ENCODE measurements around the gene UBIAD1. TPM values are rescaled to one million over a fixed set of nuclear protein-coding genes. Genes with fewer than 3 reads are reported as not detected.

Gene UBIAD1
- total RNA-seq (2014; rRNA removed; shearing (Covaris generic)) (28.6 and 31.6 TPM in 2 replicates), polyA plus RNA-seq (2016; fragmentation: Nextera tagmentation; extraction: Ambion mirVana) (13.0 and 13.7 TPM in 2 replicates)
- long read RNA-seq, transcript UBIAD1-202 (2 exons, 3,646 nt): major isoform, 12 of 16 reads
- long read RNA-seq, partial matches to known transcripts: 0 of 16 reads
- long read RNA-seq, other reads (novel, unspliced or antisense): 3 of 16 reads

- H3K27ac Mint-ChIP-seq: peak within 1 kb of the TSS; percentile 90
- no peaks in the 10 kb centered on the region for H3K9me2 ChIP-seq (ENCODE audit: insufficient read depth)
- H2AFZ ChIP-seq: peak within 1 kb of the TSS; percentile 88
- H3K27me3 Mint-ChIP-seq (ENCODE audit: insufficient read depth, low read depth, poor library complexity): peaks cover 4% of the 10 kb centered on the region
- peak within 1 kb of the TSS; percentile 98 for H3K4me3 ChIP-seq
- 0 out of 2 replicates have a peak, but pooled peaks cover 10% of the 10 kb centered on the region for H4K20me1 ChIP-seq (replicated peaks; ENCODE audit: insufficient read depth)
- peak within 1 kb of the TSS; percentile 90 for H3K4me2 ChIP-seq
- peaks cover 18% of the 10 kb centered on the region for H3K4me1 Mint-ChIP-seq
- peaks cover 7% of the 10 kb centered on the region; the same call in 1 of the 2 replicates for H3K36me3 ChIP-seq (ENCODE audit: insufficient read depth)
- H3K4me3 Mint-ChIP-seq: peak within 1 kb of the TSS; percentile 94
- TF ChIP-seq CTCF (conservative IDR thresholded peaks at IDR 0.05; ENCODE audit: low read depth in 2 of 2): peak in 1 of 2 experiments; percentile 55; a peak in 2 of 4 replicates
- no peak for TF ChIP-seq JUNB (IDR thresholded peaks at IDR 0.05; ENCODE audit: unreplicated experiment)
- TF ChIP-seq POLR2AphosphoS5 (IDR thresholded peaks at IDR 0.05; ENCODE audit: low read depth): peak; percentile 71
- peaks cover 46% of the 10 kb centered on the region for H3K79me2 ChIP-seq (replicated peaks; ENCODE audit: insufficient read depth)
- H3K4me1 ChIP-seq (ENCODE audit: insufficient read depth): peaks cover 22% of the 10 kb centered on the region
- no peaks in the 10 kb centered on the region for H3K9me3 Mint-ChIP-seq
- H3K36me3 Mint-ChIP-seq (ENCODE audit: low read depth): peaks cover 13% of the 10 kb centered on the region
- H3K27me3 ChIP-seq (ENCODE audit: insufficient read depth): no peaks in the 10 kb centered on the region
- DNase-seq (ENCODE audit: low spot score) (peak; percentile 92), ATAC-seq (peak; percentile 91)
- peaks cover 6% of the 10 kb centered on the region for H3F3A ChIP-seq (replicated peaks; ENCODE audit: low read depth)
- peak within 1 kb of the TSS; percentile 92 for H3K27ac ChIP-seq (ENCODE audit: low read depth)
These were observed at the start of gene UBIAD1 for GRCh38 chr1:11272832-11273594. Gene UBIAD1, plus strand, starts transcription at chr1:11273198. Its CDS starts 334 bp downstream, at chr1:11273532.

GRCh38 chr1:11227106-11228077, 45.6 kb upstream of the UBIAD1 start:
- H3K27ac Mint-ChIP-seq: no peak overlapping the region

More at GRCh38 chr1:11227106-11228077, 45.6 kb upstream of the UBIAD1 start:
- peaks cover 63% of the 10 kb centered on the region for H3K36me3 Mint-ChIP-seq (ENCODE audit: low read depth)
- DNase-seq (ENCODE audit: low spot score) (no peak), ATAC-seq (no peak)
- H3F3A ChIP-seq (replicated peaks; ENCODE audit: low read depth): no peaks in the 10 kb centered on the region
- H3K27me3 ChIP-seq (ENCODE audit: insufficient read depth): no peaks in the 10 kb centered on the region
- H3K4me3 ChIP-seq: no peak overlapping the region
- H3K4me1 Mint-ChIP-seq: no peaks in the 10 kb centered on the region
- no peak overlapping the region for H3K27ac ChIP-seq (ENCODE audit: low read depth)
- H3K9me3 Mint-ChIP-seq: no peaks in the 10 kb centered on the region
- TF ChIP-seq NANOG (IDR thresholded peaks at IDR 0.05; ENCODE audit: borderline replicate concordance): no peak
- no peak for TF ChIP-seq STAT1 (IDR thresholded peaks at IDR 0.05; ENCODE audit: unreplicated experiment)
- H4K20me1 ChIP-seq (replicated peaks; ENCODE audit: insufficient read depth): no peaks in the 10 kb centered on the region; the same call in 1 of the 2 replicates
- peaks cover 5% of the 10 kb centered on the region for H3K27me3 Mint-ChIP-seq (ENCODE audit: insufficient read depth, low read depth, poor library complexity)
- no peak overlapping the region for H3K4me3 Mint-ChIP-seq
- no peaks in the 10 kb centered on the region for H3K79me2 ChIP-seq (replicated peaks; ENCODE audit: insufficient read depth)
- H3K36me3 ChIP-seq (ENCODE audit: insufficient read depth): peaks cover 55% of the 10 kb centered on the region
- H3K4me1 ChIP-seq (ENCODE audit: insufficient read depth): no peaks in the 10 kb centered on the region
- H3K4me2 ChIP-seq: no peak overlapping the region
- no peaks in the 10 kb centered on the region for H3K9me2 ChIP-seq (ENCODE audit: insufficient read depth)
- no peak overlapping the region for H2AFZ ChIP-seq
